ENCODE measurements around the gene ARHGEF16. TPM values are rescaled to one million over a fixed set of nuclear protein-coding genes. Genes with fewer than 3 reads are reported as not detected.
A peak's percentile ranks its signal among the peaks of the same experiment; 100 is the strongest.

Gene ARHGEF16
- total RNA-seq, 3 donors from 2014 or later: 0.80 to 16.2 (median 15.1) TPM

DNA sequence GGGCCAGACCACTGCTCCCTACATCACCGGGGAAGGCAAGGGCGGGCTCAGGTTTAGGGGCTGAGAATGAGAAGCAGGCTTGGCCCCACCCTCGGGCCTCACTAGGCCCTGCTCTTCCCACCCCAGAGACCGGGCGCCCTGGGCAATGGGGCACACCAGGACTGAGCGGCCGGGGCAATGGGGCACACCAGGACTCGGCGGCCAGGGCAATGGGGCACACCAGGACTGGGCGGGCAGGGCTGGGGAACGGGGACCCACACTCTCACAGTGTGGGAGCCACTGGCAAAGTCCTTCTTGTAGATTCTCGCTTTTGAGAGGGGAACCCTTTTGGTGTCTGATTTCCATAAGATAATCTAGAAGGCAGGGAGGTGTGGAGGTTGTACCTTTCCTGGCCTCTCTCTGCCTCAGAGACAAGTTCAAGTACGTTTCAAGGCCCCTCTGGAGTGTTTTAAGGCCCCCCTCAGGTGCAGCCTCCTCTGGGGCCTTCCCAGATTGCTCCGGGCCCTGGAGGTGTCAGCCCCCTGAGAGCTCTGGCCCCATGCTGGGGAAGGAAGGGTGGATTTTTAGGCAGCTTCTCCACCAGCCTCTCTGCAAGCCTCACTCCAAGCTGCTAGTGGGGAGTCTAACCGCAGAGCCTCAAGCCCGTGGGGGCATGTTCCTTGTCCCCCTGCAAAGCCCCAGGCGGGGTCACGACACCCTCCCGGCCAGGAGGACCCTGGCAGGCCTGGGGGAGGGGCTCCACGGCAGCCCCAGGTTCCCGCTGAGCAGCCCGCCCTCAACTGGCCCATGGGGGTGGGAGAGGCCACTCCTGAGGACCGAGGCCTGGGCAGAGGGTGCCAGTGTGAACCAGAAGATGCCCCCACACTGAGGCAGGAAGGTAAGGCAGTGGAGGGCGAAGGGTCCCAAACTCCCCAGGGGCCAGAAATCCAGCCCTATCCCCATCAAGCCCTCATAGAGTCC is 66.2 kb downstream of the ARHGEF16 start:
- H3K27me3 ChIP-seq: no peaks in the 10 kb centered on the region
- no peak overlapping the region for H3K4me3 ChIP-seq
- DNase-seq (ENCODE audit: low spot score in 2 of 2): no peak
- TF ChIP-seq POLR2AphosphoS5 (IDR thresholded peaks at IDR 0.05): no peak
- TF ChIP-seq, protein P1, sequence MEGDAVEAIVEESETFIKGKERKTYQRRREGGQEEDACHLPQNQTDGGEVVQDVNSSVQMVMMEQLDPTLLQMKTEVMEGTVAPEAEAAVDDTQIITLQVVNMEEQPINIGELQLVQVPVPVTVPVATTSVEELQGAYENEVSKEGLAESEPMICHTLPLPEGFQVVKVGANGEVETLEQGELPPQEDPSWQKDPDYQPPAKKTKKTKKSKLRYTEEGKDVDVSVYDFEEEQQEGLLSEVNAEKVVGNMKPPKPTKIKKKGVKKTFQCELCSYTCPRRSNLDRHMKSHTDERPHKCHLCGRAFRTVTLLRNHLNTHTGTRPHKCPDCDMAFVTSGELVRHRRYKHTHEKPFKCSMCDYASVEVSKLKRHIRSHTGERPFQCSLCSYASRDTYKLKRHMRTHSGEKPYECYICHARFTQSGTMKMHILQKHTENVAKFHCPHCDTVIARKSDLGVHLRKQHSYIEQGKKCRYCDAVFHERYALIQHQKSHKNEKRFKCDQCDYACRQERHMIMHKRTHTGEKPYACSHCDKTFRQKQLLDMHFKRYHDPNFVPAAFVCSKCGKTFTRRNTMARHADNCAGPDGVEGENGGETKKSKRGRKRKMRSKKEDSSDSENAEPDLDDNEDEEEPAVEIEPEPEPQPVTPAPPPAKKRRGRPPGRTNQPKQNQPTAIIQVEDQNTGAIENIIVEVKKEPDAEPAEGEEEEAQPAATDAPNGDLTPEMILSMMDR (IDR thresholded peaks at IDR 0.05): no peak
- no peak for TF ChIP-seq POLR2A (IDR thresholded peaks at IDR 0.05)
- no peak overlapping the region for H3K27ac ChIP-seq
- no peaks in the 10 kb centered on the region for H3K9me3 ChIP-seq
- H3K36me3 ChIP-seq: no peaks in the 10 kb centered on the region
- intact Hi-C loops (cut with DNase I; ENCODE audit: low total_unique reads): no loop called here
- H3K4me1 ChIP-seq: no peaks in the 10 kb centered on the region

- TF ChIP-seq, protein P1 (IDR thresholded peaks at IDR 0.05): no peak
- TF ChIP-seq POLR2AphosphoS5 (IDR thresholded peaks at IDR 0.05): no peak
- TF ChIP-seq POLR2A (IDR thresholded peaks at IDR 0.05): no peak
- Histone ChIP-seq H3K4me1 (no peaks in the 10 kb centered on the region), H3K9me3 (no peaks in the 10 kb centered on the region), H3K36me3 (no peaks in the 10 kb centered on the region), H3K27ac (no peak overlapping the region), H3K27me3 (no peaks in the 10 kb centered on the region), H3K4me3 (no peak overlapping the region)
- intact Hi-C loops (cut with DNase I; ENCODE audit: low total_unique reads): no loop called here
- DNase-seq (ENCODE audit: low spot score in 2 of 2): no peak
Measured at GRCh38 chr1:3521426-3521825, 67.0 kb downstream of the ARHGEF16 start.

GRCh38 chr1:3522112-3522511 is 67.6 kb downstream of the ARHGEF16 start:
- no peak for DNase-seq (ENCODE audit: low spot score in 2 of 2)
- Histone ChIP-seq H3K27ac (peak overlapping the region in 1 of 2 donors; percentile 40), H3K36me3 (no peaks in the 10 kb centered on the region), H3K9me3 (no peaks in the 10 kb centered on the region), H3K27me3 (no peaks in the 10 kb centered on the region), H3K4me3 (no peak overlapping the region), H3K4me1 (no peaks in the 10 kb centered on the region)
- no peak for TF ChIP-seq POLR2AphosphoS5 (IDR thresholded peaks at IDR 0.05)
- no peak for TF ChIP-seq POLR2A (IDR thresholded peaks at IDR 0.05)
- TF ChIP-seq, protein P1 (IDR thresholded peaks at IDR 0.05): no peak
- intact Hi-C loops (cut with DNase I; ENCODE audit: low total_unique reads): no loop called here

DNA sequence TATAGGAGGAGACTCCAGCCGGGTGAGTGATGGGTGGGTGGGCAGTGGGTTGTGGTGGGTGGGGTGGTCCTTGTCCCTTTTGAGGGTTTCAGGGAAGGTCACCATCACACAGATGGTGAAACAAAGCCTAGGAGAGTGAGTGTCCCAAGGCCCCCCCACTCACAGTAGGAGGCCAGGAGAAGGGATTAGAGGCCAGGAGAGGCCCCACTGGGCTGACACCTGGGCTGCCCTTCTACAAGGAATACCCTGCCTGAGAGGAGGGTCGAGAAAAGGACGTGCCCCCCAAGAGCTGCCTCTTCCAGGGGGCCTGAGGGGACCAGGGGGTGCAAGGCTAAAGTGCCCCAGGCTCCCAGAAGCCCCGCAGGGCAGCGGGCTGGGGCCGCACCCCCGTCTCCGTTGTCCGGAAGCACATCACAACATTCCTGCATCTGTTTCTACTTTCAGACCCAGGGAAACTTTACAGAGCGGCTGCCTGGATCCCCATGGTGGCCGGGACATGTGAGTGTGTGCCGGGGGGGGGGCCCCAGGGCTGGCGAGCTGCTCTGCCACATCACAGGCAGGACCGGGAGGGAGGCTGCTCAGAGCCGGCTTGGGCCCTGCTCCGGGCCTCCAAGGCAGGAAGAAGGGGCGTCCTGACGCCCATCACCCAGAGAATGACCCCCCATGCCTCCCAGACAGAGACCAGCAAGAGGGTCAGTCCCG is 68.2 kb downstream of the ARHGEF16 start:
- TF ChIP-seq POLR2A (IDR thresholded peaks at IDR 0.05) (no peak), POLR2AphosphoS5 (IDR thresholded peaks at IDR 0.05) (no peak)
- TF ChIP-seq, protein P1 (IDR thresholded peaks at IDR 0.05): no peak
- Histone ChIP-seq H3K9me3 (no peaks in the 10 kb centered on the region), H3K27ac (peak overlapping the region in 1 of 2 donors; percentile 40), H3K4me1 (no peaks in the 10 kb centered on the region), H3K27me3 (no peaks in the 10 kb centered on the region), H3K4me3 (no peak overlapping the region), H3K36me3 (no peaks in the 10 kb centered on the region)
- intact Hi-C loops (cut with DNase I; ENCODE audit: low total_unique reads): no loop called here
- no peak for DNase-seq (ENCODE audit: low spot score in 2 of 2)

DNA sequence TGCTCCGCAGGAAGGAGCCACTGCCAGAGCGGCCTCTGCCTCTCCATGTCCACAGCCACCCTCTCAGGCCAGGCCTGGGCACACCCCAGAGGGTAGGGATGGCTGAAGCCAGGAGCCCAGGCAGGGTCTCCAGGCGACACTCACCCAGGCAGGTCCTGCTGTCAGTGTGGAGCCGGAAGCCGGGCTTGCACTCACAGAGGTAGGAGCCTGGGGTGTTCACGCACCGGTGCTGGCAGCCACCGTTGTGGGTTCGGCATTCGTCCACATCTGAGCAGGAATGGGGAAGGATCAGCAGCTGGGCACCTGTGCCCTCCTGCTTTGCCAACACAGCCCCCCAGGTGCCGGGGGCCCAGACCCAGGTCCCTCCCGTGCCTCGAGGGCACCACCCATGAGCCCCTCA is 69.5 kb downstream of the ARHGEF16 start:
- peaks cover 1 to 3% of the 10 kb centered on the region in 2 donors for H3K4me1 ChIP-seq
- no peak for DNase-seq (ENCODE audit: low spot score in 2 of 2)
- no peaks in the 10 kb centered on the region for H3K9me3 ChIP-seq
- H3K27ac ChIP-seq: no peak overlapping the region
- no peaks in the 10 kb centered on the region for H3K27me3 ChIP-seq
- no peak overlapping the region for H3K4me3 ChIP-seq
- intact Hi-C loops (cut with DNase I; ENCODE audit: low total_unique reads): no loop called here
- H3K36me3 ChIP-seq: no peaks in the 10 kb centered on the region
- TF ChIP-seq POLR2AphosphoS5 (IDR thresholded peaks at IDR 0.05) (no peak), POLR2A (IDR thresholded peaks at IDR 0.05) (no peak)
- TF ChIP-seq, protein P1 (IDR thresholded peaks at IDR 0.05): no peak

All from breast epithelium (tissue), 4 donors.